ENCODE measurements around the gene NOC4L.
A peak's percentile ranks its signal among the peaks of the same experiment; 100 is the strongest.

The NOC4L gene

DNA sequence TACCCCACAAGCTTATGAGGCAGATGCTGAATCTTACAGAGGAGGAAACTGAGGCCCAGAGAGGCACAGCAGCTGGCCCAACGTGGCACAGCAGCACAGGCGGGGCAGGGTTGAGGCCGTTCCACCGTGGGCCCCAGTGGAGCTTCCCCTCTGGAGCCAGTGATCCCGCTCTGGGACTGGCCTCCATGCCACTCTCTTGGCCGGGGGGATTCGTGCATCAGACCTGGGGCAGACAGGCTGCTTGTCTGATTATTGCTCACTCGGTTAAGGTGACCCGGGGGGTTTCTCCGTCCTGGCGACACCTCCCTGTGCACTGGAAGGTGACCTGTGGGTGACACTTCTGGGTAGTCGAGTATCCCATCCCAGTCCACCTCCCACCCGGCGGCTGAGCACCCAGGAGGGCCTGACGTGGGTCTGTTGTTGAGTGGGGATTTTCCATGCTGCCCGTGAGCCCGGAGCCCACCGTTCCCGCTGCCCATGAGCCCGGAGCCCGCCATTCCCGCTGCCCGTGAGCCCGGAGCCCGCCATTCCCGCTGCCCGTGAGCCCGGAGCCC, 27.8 kb downstream of the NOC4L start:
- no peak for DNase-seq

DNA sequence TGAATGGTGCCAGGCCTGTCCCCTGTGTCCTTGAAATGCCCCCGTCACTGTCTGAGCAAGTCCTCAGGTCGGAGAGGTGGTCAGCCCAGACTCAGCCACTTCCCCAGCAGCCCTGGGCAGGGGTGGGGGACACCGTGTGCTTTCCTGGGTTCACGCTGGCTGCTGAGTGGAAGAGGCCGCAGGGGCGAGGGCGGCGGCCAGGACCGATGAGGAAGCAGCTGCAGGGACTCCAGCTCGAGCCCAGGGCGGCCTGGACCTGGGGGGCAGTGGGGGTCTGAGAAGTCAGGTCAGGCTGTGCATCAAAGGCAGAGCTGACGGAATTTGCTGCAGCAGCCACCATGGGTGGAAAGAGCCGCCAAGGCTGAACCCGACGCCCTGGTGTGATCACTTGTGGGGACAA, 28.4 kb downstream of the NOC4L start:
- DNase-seq: no peak

GRCh38 chr12:132173135-132174014, 29.1 kb downstream of the NOC4L start:
- DNase-seq: peak; percentile 20

- DNase-seq: no peak
Observed at GRCh38 chr12:132174015-132174838, 30.0 kb downstream of the NOC4L start.

- DNase-seq: no peak
Observed at GRCh38 chr12:132174839-132175490, 30.7 kb downstream of the NOC4L start.

DNA sequence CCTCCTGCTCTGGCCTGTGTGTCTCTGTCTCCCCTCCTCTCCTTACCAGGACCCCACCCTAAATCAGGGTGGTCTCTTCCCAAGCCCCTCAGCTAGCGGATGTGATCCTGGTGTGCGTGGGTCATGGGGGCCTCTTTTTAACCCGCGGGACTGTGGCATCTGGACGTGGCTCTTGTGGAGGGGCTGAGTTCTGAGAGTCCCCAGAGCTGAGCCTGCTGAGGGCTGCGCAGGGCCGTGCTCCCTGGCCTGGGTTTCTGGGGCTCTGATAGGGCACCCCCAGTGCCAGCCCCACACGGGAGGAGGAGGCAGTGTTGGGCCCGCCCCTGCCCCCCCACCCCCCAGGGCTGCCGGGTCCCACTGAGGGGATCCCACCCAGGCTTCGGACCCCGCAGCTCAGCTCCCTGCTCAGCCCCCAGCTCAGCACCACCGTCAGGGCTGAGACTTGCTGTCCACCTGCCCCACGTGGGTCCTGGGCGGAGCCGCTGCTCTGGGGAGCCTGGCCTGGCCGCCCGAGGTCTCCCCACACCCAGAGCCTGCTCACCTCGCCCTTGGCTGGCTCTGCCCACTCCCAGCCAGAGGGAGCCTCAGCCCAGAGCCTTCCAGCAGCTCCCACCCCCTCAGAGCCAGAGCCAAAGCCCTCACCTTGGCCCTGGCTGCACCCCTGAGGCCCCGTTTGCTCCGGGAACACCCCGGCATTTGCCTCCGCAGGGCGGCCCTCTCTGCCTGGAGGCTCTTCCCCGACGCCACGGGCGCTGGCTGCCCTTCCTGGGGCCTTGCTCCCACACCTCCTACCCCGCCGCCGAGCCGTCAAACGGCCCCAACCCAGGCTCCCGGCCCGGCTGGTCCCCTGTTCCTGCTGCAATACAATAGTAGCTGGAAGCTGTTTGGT, 31.5 kb downstream of the NOC4L start:
- no peak for DNase-seq

GRCh38 chr12:132176385-132176919, 32.2 kb downstream of the NOC4L start:
- DNase-seq: no peak

DNA sequence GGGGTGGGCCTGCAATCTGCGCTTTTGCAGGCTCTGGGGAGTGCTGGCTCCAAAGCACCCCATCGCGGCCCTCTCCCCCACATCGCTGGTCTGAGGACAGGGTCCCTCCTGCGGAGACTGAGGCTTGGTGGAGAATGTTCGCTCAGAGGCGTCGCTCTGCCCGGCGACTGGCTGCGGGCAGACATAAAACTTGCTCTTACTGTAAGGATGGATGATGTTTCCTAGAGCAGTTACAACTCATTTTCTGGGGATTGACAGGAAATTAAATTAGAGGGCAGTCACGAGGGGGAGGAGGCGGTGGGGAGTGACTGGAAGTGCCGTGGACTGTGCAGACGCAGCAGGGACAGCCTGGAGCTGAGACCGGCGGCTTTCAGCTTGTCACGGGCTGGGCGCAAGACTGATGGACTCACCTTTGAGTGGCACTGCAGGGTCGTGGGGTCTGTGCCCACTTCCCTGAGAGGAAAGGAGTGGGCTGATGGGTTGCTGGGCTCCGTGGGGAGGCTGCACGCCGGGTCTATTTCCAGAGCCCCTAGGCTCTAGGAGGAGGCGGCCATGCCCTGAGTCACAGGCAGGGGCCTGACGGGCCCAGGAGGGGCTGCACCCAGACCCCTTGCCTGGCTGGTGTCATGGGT, 32.8 kb downstream of the NOC4L start:
- no peak for DNase-seq

- no peak for DNase-seq
Observed at GRCh38 chr12:132178316-132178715, 34.1 kb downstream of the NOC4L start.

- peak; percentile 60 for DNase-seq
Observed at GRCh38 chr12:132178801-132179401, 34.6 kb downstream of the NOC4L start.

DNA sequence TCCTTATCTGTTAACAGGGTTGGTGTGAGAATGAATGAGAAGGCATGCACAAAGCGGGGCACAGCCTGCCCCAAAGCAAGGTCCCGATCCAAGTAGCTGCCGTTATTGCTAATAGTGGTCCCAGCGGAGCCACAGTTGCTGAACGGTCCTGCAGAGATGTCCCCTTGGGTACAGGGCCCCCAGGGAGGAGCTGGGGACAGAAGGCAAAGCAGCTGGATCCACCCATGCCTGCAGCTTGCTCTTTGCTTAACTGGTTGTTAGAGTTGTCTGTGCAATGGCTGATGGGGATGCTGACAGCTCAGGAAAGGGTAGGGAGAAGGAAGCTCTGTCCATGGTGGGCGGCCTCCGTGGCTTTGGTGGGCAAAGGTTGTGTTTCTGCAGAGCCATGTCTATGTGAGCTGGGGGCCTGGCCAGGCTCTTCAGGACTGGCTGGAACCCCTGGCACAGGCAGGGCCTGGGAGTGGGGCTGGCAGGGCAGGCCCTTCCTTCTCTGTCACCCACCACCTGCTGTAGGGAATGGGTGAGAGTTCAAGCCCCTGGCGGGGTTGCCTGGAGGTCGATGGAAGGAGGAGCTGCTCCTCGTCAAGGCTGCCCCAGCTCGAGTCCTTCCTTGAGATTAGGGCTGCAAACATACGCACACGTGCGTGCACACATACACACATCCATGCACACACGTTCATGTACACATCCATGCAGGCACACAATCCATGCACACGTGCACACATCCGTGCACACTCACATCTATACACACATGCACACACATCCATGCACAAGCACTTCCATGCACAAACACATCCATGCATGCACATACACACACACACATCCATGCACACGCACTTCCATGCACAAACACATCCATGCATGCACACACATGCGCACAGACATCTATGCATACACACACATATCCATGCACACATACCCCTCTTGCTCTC, 35.4 kb downstream of the NOC4L start:
- DNase-seq: no peak

- DNase-seq: no peak
Observed at GRCh38 chr12:132180648-132181546, 36.6 kb downstream of the NOC4L start.

- DNase-seq: no peak
Observed at GRCh38 chr12:132181570-132182200, 37.4 kb downstream of the NOC4L start.

DNA sequence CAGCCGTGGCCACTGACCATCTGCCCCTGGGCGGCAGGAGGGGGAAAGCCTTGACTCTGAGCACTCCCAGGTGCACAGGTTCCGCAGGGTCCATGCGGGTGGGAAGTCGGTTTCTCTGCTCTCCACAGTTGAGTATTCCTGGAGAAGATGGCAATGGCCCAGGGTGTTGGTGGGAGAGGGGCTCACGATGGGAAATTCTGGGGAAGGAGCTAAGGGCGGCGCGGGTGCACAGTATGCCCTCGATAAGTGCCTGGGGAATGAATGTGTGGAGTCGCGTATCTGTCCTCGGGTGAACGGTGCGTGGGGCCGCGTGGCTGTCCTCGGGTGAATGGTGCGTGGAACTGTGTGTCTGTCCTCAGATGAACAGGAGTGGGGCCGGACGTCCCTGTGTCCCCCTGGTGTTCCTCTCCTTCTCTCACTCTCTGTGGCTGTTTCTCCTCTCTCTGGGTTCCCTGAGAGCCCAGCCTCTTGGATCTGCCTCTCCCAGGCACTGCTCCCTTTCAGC, 38.0 kb downstream of the NOC4L start:
- DNase-seq: no peak

DNA sequence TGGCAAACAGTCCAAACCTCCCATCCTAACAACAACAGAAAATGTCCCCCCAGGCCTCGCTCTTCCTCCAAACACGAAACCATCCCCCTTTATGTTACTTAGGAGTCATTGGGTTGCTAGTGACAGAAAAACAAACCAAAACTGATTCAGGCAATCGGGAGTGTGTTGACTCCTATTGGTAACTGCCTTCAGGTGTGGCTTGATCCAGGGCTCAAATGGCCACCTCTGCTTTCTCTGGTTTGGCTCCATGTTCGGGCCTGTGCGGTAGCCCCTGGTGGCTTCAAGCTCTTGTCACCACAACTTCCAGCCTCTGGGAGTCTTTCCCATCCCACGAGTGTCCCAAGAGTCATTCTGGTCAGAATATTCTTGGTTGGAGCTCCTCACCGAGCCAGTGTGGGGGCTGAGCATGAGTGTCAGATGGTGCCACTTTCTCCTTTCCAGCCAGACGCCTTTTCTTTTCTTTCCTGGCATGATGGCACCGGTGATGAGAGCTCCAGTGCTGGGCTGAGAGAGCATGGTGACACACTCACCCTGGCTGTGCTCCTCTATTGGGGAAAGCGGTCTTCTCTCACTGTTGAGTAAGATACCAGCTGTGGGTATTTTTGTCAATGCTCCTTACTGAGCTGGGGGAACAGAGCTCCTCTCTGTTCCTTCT, 38.6 kb downstream of the NOC4L start:
- no peak for DNase-seq

DNA sequence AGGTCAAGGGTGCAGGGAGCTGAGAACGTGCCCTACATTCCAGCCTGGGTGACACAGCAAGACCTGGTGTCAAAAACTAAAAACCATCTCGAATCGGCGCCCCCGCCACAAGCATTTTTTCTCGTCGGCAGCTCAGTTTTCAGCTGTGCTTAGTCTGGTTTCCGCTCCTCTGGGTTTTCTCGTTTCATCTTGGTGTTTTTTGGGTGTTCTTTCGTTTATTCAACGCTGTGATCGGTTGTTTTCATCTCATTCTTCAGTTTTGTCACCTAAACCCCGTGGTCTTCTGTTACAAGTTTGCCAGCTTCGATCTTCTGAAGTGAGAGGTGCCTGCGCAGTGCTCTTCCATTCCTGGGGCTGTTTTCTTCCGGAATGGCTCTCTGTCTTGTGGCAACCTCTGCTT, 41.4 kb downstream of the NOC4L start:
- peak; percentile 14 for DNase-seq

DNA sequence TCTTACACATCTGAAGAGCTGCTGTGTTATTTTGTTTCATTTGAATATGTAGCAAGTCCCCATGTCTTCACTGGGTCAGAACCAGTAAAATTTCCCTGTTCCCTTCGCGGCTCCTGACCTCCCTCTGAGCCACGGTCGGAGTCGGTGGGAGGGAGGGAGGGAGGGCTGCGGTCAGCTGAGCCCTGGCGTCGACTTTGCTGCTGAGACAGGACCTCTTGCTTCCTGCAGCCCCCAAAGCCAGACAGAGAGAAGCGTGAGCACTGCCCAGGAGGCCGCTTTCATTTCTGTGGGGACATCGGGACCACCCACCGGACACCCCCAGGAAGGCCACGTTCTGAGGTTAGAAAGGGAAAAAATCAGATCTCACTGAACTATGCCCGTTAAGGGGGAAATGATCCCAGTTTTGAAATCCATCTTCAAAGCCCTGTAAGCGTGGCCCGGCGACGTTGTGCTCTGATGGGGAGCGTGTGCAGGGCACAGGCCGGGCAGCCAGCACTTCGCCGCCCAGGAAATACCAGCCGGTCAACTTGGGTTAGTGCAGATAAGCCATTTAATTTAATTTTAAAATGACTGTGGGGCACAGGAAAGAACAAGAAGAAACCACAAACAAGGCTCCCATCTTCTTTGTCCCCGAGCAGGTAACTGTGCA, 42.1 kb downstream of the NOC4L start:
- no peak for DNase-seq

All from activated effector memory CD4-positive, alpha-beta T cell treated with Interleukin-2 at 50 U/mL for 16 hours (primary cell).